GM15510 (cell line): ENCODE results near the gene MEGF8.
A peak's percentile ranks its signal among the peaks of the same experiment; 100 is the strongest.

Experiments used
- POLR2A ChIP-seq: IDR thresholded peaks from 3 replicates; pipeline ENCODE4 v1.6.1; 2011; ENCODE audit warnings: borderline replicate concordance; ENCODE audit not compliant: insufficient read length; ENCODE audit errors: extremely low read depth

MEGF8 gene

GRCh38 chr19:42313840-42314755 is 11.3 kb upstream of the MEGF8 start:
- TF ChIP-seq POLR2A: no peak

DNA sequence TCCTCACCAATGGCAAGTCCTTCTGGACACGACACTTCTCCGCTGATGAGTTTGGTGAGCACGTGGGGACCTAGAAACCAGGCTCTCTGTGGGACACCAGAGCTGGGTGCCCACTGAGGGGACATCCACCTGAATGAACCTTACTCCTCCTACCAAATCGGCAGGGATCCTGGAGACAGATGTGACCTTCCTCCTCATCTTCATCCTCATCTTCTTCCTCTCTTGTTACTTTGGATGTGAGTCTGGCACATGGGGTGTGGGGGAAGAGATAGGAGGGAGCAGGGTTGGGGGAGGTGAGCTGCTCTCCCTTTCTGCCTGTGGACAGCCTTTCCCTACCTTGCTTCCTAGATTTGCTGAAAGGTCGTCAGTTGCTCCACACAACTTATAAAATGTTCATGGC is 10.4 kb upstream of the MEGF8 start:
- no peak for TF ChIP-seq POLR2A

GRCh38 chr19:42316223-42317211 is 8.9 kb upstream of the MEGF8 start:
- TF ChIP-seq POLR2A: peak; percentile 50

DNA sequence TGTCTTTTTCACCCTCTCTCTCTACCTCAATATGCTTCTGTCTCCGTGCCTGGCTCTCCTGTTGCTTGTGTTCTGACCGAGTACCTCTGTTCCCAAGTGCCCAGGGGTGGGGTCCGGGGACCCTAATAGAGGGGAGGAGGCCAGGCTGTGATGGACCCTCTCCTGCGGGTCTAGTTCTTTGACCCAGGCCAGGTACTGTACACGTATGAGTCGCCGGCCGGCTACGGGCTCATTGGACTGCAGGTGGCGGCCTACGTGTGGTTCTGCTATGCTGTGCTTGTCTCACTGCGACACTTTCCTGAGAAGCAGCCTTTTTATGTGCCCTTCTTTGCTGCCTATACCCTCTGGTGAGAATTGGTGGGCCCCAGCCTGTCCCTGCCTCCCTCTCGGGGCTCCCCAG is 7.9 kb upstream of the MEGF8 start:
- TF ChIP-seq POLR2A: no peak

GRCh38 chr19:42322305-42322704 is 3.1 kb upstream of the MEGF8 start:
- no peak for TF ChIP-seq POLR2A

- TF ChIP-seq POLR2A: no peak
Observed at GRCh38 chr19:42323473-42323851, 2.0 kb upstream of the MEGF8 start.

DNA sequence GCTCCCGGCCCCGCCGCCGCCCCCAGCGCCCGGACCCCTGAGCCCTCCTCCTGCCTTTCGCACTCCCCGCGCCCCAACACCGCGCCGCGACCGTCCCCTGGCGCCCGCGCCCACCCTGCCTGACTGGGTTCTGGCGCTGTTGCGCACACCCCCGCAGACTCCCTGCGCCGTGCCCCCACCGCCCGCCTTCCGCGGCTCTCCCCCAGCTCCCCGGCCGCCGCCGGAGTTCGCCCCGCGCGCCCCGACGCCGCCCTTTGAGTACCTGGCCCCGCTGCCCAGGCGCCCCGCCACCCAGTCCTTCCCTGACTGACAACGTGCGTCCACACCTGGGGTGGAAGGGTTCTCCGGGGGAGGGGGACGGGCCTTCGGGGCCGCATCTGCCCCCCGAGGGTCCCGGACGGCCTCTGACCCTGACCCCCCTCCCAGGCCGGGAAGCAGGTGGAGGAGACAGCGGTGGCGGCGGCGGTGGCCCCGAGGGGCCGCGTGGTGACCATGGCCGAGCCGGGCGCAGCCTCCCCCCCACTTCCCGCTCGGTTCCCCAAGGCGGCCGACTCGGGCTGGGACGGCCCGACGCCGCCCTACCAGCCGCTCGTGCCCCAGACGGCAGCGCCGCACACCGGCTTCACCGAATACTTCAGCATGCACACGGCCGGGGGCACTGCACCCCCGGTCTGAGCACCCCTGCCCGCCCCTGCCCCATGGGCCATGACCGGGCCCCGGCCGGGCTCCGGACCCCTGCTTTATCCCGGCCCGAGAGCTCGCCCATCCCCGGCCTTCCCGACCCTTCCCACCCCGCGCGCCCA is 1.4 kb upstream of the MEGF8 start:
- no peak for TF ChIP-seq POLR2A

- no peak for TF ChIP-seq POLR2A
Observed at GRCh38 chr19:42324655-42325307, 654 bp upstream of the MEGF8 start.

DNA sequence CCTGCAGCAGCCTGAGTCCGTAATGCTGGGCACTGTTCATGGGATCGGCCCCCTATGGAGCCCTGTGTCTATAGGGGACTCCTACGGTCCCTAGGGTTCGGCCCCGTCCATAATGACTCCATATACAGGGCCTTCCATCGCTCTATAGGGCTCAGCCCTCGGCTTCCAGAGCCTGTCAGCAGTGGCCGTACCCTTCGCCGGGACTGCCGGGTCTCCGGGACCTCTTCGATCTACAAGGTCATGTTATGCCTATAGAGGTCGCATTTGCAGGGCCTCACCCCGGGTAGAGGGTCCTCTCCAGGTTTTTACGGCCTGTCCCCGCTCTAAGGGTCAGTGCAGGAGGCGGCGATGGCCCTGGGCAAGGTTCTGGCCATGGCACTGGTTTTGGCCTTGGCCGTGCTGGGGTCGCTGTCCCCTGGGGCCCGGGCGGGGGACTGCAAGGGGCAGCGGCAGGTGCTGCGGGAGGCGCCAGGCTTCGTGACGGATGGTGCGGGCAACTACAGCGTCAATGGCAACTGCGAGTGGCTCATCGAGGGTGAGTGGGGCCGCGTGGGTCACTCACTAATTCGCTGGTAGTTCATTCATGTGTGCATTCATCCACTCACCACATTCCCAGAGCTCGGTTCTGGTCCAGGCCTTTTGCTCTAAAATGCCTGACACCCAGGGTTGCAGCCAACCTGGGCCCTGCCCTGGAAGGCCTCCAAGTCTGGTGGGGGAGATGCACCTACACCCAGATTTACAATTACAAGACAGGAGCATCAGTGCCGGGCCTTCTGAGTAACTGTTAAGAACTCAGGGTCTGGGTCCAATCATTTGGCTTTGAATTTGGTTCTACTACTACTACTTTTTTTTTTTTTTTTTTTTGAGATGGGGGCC is 699 bp downstream of the MEGF8 start:
- TF ChIP-seq POLR2A: no peak

DNA sequence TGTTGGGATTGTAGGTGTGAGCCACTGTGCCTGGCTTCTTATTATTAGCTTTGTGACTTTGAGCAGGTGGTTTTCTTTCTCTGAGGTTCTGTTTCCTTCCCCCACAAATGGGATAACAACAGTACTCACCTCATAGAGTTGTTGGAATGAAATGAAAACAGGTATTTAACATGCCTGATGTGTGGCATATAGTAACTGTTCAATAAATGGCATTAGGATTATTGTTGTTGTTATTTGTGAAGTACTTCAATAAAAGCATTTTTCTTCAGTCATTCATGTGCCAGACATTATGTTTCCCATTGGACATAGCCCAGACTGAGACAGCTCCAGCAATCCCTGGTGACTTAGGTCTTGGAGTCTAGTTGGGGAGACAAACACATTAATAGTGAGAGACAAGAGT is 1.5 kb downstream of the MEGF8 start:
- TF ChIP-seq POLR2A: no peak

DNA sequence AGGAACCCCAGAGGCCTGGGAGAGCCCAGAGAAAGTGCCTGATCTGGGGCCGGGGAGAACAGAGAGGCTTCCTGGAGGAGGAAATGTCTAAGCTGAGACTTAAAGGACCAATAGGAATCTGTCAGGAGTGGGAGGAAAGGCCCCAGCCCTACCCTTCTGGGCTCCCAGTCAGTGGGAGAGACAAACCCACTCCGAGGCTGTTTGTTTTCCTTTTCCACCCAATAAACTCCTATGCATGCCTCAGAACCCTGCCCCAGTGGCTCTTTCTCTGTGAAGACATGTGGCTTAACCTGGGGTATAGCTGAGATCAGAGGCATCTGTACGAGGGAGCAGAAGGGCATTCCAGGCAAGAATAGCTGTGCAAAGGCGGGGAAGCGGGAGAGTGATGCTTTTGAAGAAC is 1.9 kb downstream of the MEGF8 start:
- no peak for TF ChIP-seq POLR2A

DNA sequence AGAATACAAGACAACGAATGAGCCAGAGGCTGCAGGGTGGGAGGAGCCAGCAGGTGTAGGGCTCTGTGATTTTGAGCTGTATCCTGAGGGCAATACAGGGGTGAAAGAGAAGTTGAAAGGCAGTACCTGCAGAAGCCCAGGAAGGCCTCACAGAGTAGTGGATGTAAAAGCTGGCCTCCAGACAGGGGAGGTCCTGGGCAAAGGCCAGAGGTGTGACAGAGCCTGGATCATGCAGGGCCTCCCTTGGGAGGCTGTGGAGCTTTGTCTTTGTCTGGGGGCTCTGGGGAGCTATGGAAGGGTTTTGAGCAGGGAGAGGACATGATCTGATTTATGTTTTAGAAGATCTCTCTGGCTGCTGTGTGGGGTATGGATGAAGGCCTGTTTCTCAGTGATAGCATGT is 2.7 kb downstream of the MEGF8 start:
- TF ChIP-seq POLR2A: no peak

DNA sequence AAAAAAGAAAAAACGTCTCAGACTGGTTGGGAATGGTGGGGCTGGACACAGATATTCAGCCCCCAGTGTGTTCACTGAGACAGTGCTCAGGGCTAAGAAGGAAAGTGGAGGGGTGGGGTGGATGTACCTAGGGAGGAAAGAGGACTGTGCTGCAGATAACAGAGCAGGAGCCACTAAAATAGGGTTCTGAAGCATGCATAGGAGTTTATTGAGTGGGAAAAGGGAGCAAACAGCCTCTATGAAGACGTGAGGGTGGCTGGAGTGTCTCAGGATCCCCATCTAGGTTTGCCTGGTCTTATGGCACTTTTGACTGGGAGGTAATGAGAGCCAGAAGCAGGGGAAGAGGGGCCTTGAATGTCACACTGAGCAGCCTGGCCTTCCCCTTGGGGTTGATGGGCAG is 3.4 kb downstream of the MEGF8 start:
- TF ChIP-seq POLR2A: no peak

DNA sequence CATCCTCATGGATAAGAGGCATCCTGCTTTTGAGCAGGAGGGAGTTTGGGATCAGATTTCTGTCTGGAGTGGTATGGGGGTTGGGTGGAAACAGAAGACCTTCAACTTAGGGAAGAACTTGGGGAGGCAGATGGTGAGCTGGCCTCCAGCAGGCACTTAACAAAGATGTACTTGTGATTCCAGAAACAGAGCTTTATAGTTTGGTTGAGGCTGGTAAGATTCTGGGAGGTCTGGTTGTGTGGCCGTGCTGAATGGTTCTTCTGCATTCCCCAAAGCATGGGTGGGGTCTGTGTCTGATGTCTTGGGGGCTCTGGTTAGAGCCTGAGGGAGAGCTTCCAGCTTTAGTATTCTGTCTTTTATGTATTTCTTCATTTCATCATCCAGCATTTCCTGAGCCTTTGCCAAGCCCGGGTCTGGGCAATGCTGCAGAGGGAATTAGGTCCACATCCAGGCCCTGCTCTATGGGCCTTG is 4.8 kb downstream of the MEGF8 start:
- no peak for TF ChIP-seq POLR2A

DNA sequence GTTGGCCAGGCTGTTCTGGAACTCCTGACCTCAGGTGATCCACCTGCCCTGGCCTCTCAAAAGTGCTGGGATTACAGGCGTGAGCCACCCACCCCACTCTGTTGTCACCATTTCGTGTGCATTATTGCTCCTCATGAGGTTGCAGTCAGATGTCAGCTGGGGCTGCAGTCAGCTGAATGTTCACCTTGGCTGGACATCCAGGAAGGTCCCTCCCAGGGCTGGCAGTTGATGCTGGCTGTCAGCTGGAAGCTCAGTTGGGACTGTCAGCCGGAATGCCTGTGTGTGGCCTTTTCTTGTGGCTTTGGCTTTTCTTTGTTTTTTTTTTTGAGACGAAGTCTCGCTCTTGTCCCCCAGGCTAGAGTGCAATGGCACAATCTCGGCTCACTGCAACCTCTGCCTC is 6.6 kb downstream of the MEGF8 start:
- TF ChIP-seq POLR2A: no peak
